SK-N-MC (cell line): ENCODE data around the gene ZNF175.
A peak's percentile ranks its signal among the peaks of the same experiment; 100 is the strongest.

Experiments used
- DNase-seq: peaks from one replicate; pipeline ENCODE4 v3.0.0-alpha.2; 2011; ENCODE audit warnings: low read depth, low spot score
- H3K27ac ChIP-seq: fragments of 200-600 bp; sonication (generic); 2 replicates; pipeline ENCODE4 v1.5.1; 2016; ENCODE audit warnings: mixed run types
- H3K36me3 ChIP-seq: fragments of 200-600 bp; sonication (generic); 2 replicates; pipeline ENCODE4 v1.6.1; 2017; ENCODE audit warnings: antibody characterized with exemption, low read length, mixed read lengths; ENCODE audit not compliant: insufficient read depth
- H3K4me3 ChIP-seq: fragments of 200-600 bp; sonication (generic); 2 replicates; pipeline ENCODE4 v1.5.1; 2016
- H3K9ac ChIP-seq: fragments of 200-600 bp; sonication (generic); 2 replicates; pipeline ENCODE4 v1.8.0; 2017; ENCODE audit warnings: mixed run types, mixed read lengths; ENCODE audit not compliant: insufficient read length
- H3K9me3 ChIP-seq: fragments of 200-600 bp; sonication (generic); 2 replicates; pipeline ENCODE4 v1.6.1; 2017; ENCODE audit warnings: low read depth, mild to moderate bottlenecking, antibody characterized with exemption, low read length, moderate library complexity, mixed read lengths
- EZH2 ChIP-seq: fragments of 200-600 bp; sonication (generic); IDR thresholded peaks from one replicate; pipeline ENCODE4 v1.6.1; 2017; ENCODE audit warnings: antibody characterized with exemption
- FOXP2 ChIP-seq: optimal IDR thresholded peaks from 2 replicates; pipeline ENCODE3; 2011; ENCODE audit warnings: mild to moderate bottlenecking, moderate library complexity; ENCODE audit not compliant: insufficient read depth; ENCODE audit errors: extremely low read length, control extremely low read depth
- POLR2AphosphoS5 ChIP-seq: IDR thresholded peaks from 2 replicates; pipeline ENCODE4 v1.6.1; 2012; ENCODE audit warnings: mild to moderate bottlenecking, low read depth, low read length, borderline replicate concordance

ZNF175 gene

GRCh38 chr19:51548213-51548651 lies 22.9 kb upstream of the ZNF175 start:
- TF ChIP-seq FOXP2 (no peak), EZH2 (no peak), POLR2AphosphoS5 (no peak)
- Histone ChIP-seq H3K4me3 (no peak overlapping the region), H3K27ac (no peak overlapping the region), H3K9ac (no peak overlapping the region), H3K9me3 (no peaks in the 10 kb centered on the region), H3K36me3 (no peaks in the 10 kb centered on the region)
- no peak for DNase-seq

- no peak for DNase-seq
- H3K9ac ChIP-seq, result no peak overlapping the region
- TF ChIP-seq POLR2AphosphoS5, result no peak
- TF ChIP-seq FOXP2, result no peak
- TF ChIP-seq EZH2, result no peak
- no peak overlapping the region for H3K4me3 ChIP-seq
- H3K36me3 ChIP-seq, result no peaks in the 10 kb centered on the region
- no peaks in the 10 kb centered on the region for H3K9me3 ChIP-seq
- H3K27ac ChIP-seq, result no peak overlapping the region
Measured at GRCh38 chr19:51548891-51549305, 22.2 kb upstream of the ZNF175 start.

- Histone ChIP-seq H3K9me3 (no peaks in the 10 kb centered on the region), H3K4me3 (no peak overlapping the region), H3K36me3 (no peaks in the 10 kb centered on the region), H3K9ac (no peak overlapping the region), H3K27ac (no peak overlapping the region)
- no peak for TF ChIP-seq EZH2
- TF ChIP-seq FOXP2, result no peak
- TF ChIP-seq POLR2AphosphoS5, result no peak
- no peak for DNase-seq
Measured at GRCh38 chr19:51549533-51550324, 21.4 kb upstream of the ZNF175 start.

- Histone ChIP-seq H3K9ac (no peak overlapping the region), H3K36me3 (no peaks in the 10 kb centered on the region), H3K9me3 (no peaks in the 10 kb centered on the region), H3K27ac (no peak overlapping the region), H3K4me3 (no peak overlapping the region)
- TF ChIP-seq POLR2AphosphoS5 (no peak), FOXP2 (no peak), EZH2 (no peak)
- DNase-seq, result no peak
Measured at GRCh38 chr19:51550848-51551672, 20.0 kb upstream of the ZNF175 start.

GRCh38 chr19:51551673-51552432 lies 19.2 kb upstream of the ZNF175 start:
- no peak overlapping the region for H3K4me3 ChIP-seq
- TF ChIP-seq FOXP2 (no peak), EZH2 (no peak), POLR2AphosphoS5 (no peak)
- no peak overlapping the region for H3K9ac ChIP-seq
- no peaks in the 10 kb centered on the region for H3K9me3 ChIP-seq
- H3K27ac ChIP-seq, result no peak overlapping the region
- no peaks in the 10 kb centered on the region for H3K36me3 ChIP-seq
- DNase-seq, result no peak

- Histone ChIP-seq H3K27ac (no peak overlapping the region), H3K9me3 (no peaks in the 10 kb centered on the region), H3K36me3 (no peaks in the 10 kb centered on the region), H3K4me3 (no peak overlapping the region), H3K9ac (no peak overlapping the region)
- no peak for DNase-seq
- TF ChIP-seq FOXP2 (no peak), EZH2 (no peak), POLR2AphosphoS5 (no peak)
Measured at GRCh38 chr19:51552608-51552995, 18.5 kb upstream of the ZNF175 start.

GRCh38 chr19:51552996-51553725 lies 17.9 kb upstream of the ZNF175 start:
- H3K4me3 ChIP-seq, result no peak overlapping the region
- H3K9me3 ChIP-seq, result no peaks in the 10 kb centered on the region
- no peak overlapping the region for H3K27ac ChIP-seq
- no peaks in the 10 kb centered on the region for H3K36me3 ChIP-seq
- TF ChIP-seq EZH2 (no peak), FOXP2 (no peak), POLR2AphosphoS5 (no peak)
- peak; percentile 20 for DNase-seq
- H3K9ac ChIP-seq, result no peak overlapping the region

- Histone ChIP-seq H3K9ac (no peak overlapping the region), H3K36me3 (no peaks in the 10 kb centered on the region), H3K4me3 (no peak overlapping the region), H3K9me3 (no peaks in the 10 kb centered on the region), H3K27ac (no peak overlapping the region)
- no peak for DNase-seq
- TF ChIP-seq FOXP2, result no peak
- TF ChIP-seq EZH2, result no peak
- no peak for TF ChIP-seq POLR2AphosphoS5
Measured at GRCh38 chr19:51559240-51559639, 11.8 kb upstream of the ZNF175 start.
